K562 (cell line): ENCODE data around the gene RABGAP1L. TPM values are rescaled to one million over a fixed set of nuclear protein-coding genes. Genes with fewer than 3 reads are reported as not detected.
A peak's percentile ranks its signal among the peaks of the same experiment; 100 is the strongest.

Experiments
- RBFOX2 ChIP-seq: fragments of 200-400 bp; formaldehyde crosslinking; IDR thresholded peaks from 2 replicates; pipeline ENCODE4 v1.6.1; 2017; ENCODE audit warnings: low read depth, mild to moderate bottlenecking, low read length, moderate library complexity
- ZC3H4 ChIP-seq: sonication (generic); formaldehyde crosslinking; IDR thresholded peaks from 2 replicates; pipeline ENCODE4 v1.9.0; 2021; ENCODE audit warnings: missing genetic modification reagents, borderline replicate concordance
- polyA plus RNA-seq, 8 experiments: library from polyadenylated mRNA; depleted of rRNA in 4 of 8; stranded (reverse) in 5 of 8; unstranded in 3 of 8; fragments of >200 nt; fragmentation: Nextera tagmentation in 2 of 8; fragmentation: Illumina TruSeq in 1 of 8; extraction: Ambion mirVana in 2 of 8; extraction: Trizol in 1 of 8; gene quantifications; 2 replicates each; pipeline versions ENCODE4 v1.2.1 to v1.2.3, GENCODE V29; 2011 to 2014; ENCODE audit warnings: inconsistent platforms in 1 of 8, missing spikeins in 1 of 8
- total RNA-seq, 7 experiments: library from RNA; depleted of rRNA in 6 of 7; stranded (reverse); fragments of >200 nt in 6 of 7; fragmentation: Illumina TruSeq in 2 of 7; extraction: Trizol in 2 of 7; gene quantifications; 2 replicates each; pipeline versions ENCODE4 v1.2.1 to v1.2.3, GENCODE V29; 2011 to 2021; ENCODE audit warnings: low replicate concordance in 1 of 7
- TF ChIP-seq, protein P1 (sequence below), 2 experiments: fragments of 450-650 bp in 1 of 2; sonication (generic) in 1 of 2; formaldehyde crosslinking in 1 of 2; IDR thresholded peaks; 2 replicates each; pipeline versions ENCODE4 v1.7.1 to v1.9.0; 2016 to 2022; ENCODE audit warnings: inconsistent platforms in 1 of 2, mild to moderate bottlenecking in 1 of 2, missing genetic modification reagents in 1 of 2

RABGAP1L gene
- total and polyA plus RNA-seq, 9 of the 15 experiments (the other 6 are each of a cell fraction or from before 2014, with no cell fraction given), result 16.5 to 44.9 (median 26.7) TPM

DNA sequence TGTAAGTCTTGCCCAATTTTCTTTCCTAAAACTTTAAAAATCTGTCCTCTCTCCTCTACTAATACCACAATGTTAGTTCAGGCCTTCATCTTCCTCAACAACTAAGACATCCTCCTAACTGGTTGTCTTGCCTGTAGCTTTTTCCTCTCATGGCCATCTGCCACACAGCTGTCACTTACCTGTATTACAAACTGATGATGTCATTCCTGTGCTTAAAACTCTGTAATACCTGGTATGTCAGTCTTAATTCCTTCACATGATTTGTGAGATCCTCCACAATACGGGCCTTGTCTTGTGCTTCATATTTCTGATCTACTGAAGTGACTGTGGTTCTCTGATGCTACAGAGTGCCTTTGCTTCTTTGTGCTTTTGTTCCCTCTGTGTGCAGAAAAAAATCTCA is 854.1 kb downstream of the RABGAP1L start (continued):
- TF ChIP-seq, protein P1, sequence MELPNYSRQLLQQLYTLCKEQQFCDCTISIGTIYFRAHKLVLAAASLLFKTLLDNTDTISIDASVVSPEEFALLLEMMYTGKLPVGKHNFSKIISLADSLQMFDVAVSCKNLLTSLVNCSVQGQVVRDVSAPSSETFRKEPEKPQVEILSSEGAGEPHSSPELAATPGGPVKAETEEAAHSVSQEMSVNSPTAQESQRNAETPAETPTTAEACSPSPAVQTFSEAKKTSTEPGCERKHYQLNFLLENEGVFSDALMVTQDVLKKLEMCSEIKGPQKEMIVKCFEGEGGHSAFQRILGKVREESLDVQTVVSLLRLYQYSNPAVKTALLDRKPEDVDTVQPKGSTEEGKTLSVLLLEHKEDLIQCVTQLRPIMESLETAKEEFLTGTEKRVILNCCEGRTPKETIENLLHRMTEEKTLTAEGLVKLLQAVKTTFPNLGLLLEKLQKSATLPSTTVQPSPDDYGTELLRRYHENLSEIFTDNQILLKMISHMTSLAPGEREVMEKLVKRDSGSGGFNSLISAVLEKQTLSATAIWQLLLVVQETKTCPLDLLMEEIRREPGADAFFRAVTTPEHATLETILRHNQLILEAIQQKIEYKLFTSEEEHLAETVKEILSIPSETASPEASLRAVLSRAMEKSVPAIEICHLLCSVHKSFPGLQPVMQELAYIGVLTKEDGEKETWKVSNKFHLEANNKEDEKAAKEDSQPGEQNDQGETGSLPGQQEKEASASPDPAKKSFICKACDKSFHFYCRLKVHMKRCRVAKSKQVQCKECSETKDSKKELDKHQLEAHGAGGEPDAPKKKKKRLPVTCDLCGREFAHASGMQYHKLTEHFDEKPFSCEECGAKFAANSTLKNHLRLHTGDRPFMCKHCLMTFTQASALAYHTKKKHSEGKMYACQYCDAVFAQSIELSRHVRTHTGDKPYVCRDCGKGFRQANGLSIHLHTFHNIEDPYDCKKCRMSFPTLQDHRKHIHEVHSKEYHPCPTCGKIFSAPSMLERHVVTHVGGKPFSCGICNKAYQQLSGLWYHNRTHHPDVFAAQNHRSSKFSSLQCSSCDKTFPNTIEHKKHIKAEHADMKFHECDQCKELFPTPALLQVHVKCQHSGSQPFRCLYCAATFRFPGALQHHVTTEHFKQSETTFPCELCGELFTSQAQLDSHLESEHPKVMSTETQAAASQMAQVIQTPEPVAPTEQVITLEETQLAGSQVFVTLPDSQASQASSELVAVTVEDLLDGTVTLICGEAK (IDR thresholded peaks at IDR 0.05), result no peak
- TF ChIP-seq, protein P1 (CRISPR knock-in tag; IDR thresholded peaks at IDR 0.05), result no peak
- TF ChIP-seq RBFOX2 (peak; percentile 1; the same call in 1 of the 2 replicates), ZC3H4 (CRISPR knock-in tag) (no peak)
